Kidney epithelial cell (primary cell): Measurements from ENCODE around the gene SPTBN4. TPM values are rescaled to one million over a fixed set of nuclear protein-coding genes. Genes with fewer than 3 reads are reported as not detected.

Experiments
- DNase-seq: peaks from one replicate; pipeline ENCODE4 v3.0.0-alpha.2; 2010; ENCODE audit warnings: low read depth
- H3K27me3 ChIP-seq: 2 replicates; pipeline ENCODE4 v1.6.0; 2011; ENCODE audit warnings: low read length; ENCODE audit not compliant: control insufficient read depth, insufficient read depth
- H3K36me3 ChIP-seq: 2 replicates; pipeline ENCODE4 v1.5.1; 2011; ENCODE audit warnings: low read length; ENCODE audit not compliant: control insufficient read depth, insufficient read depth
- H3K4me3 ChIP-seq: 2 replicates; pipeline ENCODE4 v1.5.1; 2011; ENCODE audit warnings: low read depth, mild to moderate bottlenecking, control low read depth, low read length
- total RNA-seq: library from RNA; depleted of rRNA; stranded (reverse); fragments of >200 nt; gene quantifications from 2 replicates; pipeline ENCODE4 v1.2.3, GENCODE V29; 2015
- TF ChIP-seq, protein P1 (sequence below): IDR thresholded peaks from 2 replicates; pipeline ENCODE4 v1.5.1; 2011; ENCODE audit warnings: mild to moderate bottlenecking, moderate library complexity, low read length, control low read depth, inconsistent platforms; ENCODE audit not compliant: insufficient read depth, poor library complexity, severe bottlenecking

SPTBN4 gene
- total RNA-seq, 1 donor from 2014 or later: 2.4 TPM

DNA sequence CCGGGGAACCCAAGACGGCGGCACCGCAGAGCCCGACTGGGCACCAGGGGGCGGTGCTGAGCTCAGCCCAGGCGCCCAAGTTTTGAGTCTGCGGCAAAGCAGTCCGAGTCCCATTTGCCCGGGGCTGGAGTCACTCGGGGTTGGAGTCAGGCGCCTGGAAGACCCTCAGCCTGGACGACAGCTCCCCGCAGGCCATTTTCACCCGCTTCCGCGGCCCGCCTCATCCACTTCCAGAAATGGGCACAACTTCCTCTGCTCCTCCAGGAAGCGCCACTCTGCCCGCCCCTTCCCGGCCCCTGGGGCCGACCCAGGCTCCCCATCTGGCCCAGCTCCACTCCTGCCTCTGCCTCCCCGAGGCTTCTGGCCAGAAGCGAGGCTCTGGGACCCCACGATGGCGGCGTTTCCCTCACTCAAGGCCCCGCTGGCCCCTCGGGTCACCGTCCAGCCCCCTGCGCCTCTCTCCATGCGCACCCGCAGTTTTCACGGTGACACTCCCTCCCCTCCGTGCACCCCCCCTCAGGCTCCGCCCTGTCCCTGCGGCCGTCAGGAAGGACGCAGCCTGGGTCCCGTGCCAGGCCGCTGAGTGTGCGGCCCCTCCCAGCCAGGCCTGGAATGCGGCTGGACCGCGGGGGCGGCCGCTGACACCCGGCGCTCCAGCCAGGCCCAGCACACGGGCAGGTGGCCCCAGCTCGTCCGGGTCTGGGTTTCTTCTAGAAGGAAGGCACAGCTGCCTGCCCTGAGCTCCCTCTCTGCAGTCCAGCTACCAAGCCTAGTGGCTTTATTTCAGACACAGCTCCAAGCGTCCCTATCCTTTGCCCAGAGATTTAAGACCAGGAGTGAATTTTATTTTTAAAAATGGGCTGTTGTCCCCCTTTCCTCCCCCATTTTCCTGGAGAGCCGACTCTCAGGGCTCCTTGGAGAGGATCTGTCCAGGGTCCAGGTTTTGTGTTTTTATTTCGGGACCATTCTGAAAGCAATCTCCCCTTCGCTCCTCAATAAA lies 45.7 kb upstream of the SPTBN4 start:
- TF ChIP-seq, protein P1, sequence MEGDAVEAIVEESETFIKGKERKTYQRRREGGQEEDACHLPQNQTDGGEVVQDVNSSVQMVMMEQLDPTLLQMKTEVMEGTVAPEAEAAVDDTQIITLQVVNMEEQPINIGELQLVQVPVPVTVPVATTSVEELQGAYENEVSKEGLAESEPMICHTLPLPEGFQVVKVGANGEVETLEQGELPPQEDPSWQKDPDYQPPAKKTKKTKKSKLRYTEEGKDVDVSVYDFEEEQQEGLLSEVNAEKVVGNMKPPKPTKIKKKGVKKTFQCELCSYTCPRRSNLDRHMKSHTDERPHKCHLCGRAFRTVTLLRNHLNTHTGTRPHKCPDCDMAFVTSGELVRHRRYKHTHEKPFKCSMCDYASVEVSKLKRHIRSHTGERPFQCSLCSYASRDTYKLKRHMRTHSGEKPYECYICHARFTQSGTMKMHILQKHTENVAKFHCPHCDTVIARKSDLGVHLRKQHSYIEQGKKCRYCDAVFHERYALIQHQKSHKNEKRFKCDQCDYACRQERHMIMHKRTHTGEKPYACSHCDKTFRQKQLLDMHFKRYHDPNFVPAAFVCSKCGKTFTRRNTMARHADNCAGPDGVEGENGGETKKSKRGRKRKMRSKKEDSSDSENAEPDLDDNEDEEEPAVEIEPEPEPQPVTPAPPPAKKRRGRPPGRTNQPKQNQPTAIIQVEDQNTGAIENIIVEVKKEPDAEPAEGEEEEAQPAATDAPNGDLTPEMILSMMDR: peak; percentile 99
- H3K36me3 ChIP-seq: no peaks in the 10 kb centered on the region
- H3K4me3 ChIP-seq: peak overlapping the region; percentile 48
- DNase-seq: no peak
- H3K27me3 ChIP-seq: no peaks in the 10 kb centered on the region

DNA sequence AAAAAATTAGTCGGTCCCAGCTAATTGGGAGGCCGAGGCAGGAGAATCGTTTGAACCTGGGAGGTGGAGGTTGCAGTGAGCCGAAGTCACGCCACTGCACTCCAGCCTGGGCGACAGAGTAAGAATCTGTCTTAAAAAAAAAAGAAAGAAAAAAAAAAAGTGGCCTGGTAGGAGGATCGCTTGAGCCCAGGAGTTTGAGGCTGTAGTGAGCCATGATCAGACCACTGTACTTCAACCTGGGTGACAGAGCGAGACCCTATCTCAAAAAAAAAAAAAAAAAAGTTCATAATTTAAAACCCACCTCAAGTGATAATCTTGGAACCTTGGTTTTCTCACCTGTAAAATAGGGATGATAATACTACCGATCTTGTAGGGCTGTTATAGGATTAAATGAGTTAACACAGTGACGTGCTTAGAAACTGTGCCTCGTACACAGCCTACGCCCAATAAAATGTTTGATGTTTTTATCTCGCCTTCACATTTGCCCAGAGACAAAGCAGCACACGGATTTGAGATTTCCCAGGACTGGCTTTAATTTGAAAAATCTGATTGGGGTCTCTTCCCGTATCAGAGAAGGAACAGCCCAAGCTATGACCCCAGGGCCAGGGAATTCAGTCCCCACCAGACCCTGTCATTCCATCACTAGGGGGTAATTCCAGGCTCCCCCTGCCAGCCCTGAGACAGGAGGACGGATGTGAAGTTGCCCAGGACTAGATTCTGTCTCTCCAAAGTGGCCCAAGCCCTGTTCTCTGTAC lies 44.6 kb upstream of the SPTBN4 start:
- TF ChIP-seq, protein P1: no peak
- H3K4me3 ChIP-seq: no peak overlapping the region
- H3K36me3 ChIP-seq: no peaks in the 10 kb centered on the region

DNA sequence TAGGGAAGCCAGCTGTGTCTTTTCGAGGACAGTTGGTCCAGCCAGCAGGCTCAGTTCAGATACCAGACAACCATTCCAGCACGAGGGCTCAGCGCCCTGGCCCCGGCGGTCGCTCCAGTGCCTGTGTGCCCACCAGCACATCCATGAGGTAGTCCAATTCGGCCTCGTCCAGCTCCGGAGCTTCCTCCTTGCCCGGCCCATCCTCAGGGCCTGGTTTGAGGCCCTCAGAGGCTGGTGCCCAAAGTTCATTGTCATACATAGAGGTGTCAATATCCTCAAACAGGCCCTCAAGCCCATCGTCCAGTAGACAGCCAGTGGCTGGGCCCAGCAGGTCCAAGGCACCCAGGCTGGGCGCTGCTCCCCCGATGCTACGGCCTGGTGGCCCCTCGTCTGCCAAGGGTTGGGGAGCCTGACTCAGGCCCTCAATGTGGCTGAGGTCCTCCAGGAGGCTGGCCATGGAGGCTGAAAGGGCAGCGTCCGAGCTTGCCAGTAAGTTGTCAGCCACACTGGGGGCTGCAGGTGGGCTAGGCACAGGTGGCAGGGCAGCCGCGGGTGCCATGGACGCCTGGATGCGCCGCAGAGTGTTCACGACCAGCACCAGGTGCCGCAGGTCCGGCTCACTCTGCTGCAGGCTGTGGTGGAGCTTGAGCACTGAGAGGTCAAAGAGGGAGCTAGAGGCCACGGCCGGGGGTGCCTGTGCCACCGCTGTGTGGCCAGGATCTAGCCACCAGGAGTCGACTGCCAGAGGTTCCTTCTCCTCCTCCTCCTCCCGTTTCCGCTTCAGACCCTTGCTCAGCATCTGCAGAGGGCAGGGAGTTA lies 43.8 kb upstream of the SPTBN4 start:
- no peaks in the 10 kb centered on the region for H3K27me3 ChIP-seq
- no peak for DNase-seq
- TF ChIP-seq, protein P1: no peak
- no peaks in the 10 kb centered on the region for H3K36me3 ChIP-seq
- H3K4me3 ChIP-seq: no peak overlapping the region

More for the DNA sequence above, 44.6 kb upstream of the SPTBN4 start:
- H3K27me3 ChIP-seq: no peaks in the 10 kb centered on the region
- no peak for DNase-seq

DNA sequence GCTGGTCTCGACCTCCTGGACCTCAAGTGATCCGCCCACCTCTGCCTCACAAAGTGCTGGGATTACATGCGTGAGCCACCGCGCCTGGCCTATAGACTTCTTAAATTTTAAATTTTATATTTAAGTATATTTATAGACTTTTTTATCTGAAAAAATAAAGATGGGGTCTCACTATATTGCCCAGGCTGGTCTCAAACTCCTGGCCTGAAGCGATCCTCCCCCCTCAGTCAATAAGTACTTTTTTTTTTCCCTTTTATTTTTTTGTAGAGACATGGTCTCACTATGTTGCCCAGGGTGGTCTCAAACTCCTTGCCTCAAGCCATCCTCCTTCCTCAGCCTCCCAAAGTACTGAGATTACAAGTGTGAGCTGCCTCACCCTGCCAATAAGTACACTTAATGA lies 42.9 kb upstream of the SPTBN4 start:
- DNase-seq: no peak
- no peaks in the 10 kb centered on the region for H3K36me3 ChIP-seq
- H3K27me3 ChIP-seq: no peaks in the 10 kb centered on the region
- peak overlapping the region; percentile 74 for H3K4me3 ChIP-seq
- TF ChIP-seq, protein P1: no peak

DNA sequence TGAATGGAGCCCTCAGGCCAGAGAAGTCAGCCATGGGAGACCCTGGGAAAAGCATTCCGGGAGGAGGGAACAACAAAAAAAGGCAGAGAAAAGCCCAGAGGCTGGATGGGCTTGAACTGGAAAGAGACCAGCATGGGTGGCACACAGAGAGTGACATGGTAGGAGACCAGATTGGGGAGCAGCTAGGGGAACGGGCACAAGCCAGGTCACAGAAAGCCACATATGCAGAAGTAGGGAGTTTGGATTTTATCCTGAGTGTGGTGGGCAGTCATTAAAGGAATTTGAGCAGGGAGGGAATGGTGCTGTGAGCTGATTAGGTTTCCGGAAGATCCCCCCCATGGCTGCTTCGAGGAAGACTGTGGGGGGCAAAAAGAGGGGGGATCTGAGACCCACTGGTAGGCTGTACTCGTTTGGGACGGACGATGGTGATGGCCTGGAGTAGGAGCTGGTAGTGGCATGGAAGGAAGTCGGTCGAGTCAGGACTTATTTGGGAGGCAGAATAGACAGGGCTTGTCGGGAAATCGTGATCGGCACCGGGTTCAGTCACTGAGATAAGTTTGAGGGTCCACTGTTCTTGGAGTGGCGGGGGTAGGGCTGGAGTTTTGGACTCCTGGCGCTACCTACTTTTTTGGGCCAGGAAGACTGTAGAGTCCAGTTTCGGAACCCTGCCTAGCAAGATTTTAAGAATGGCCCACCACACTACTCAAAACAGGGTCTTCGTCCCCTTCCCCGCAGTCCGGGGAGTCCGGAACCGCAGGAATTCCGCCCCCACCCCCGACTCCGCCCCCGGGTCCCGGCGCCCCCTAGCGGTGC lies 42.0 kb upstream of the SPTBN4 start:
- TF ChIP-seq, protein P1: no peak
- DNase-seq: no peak
- Histone ChIP-seq H3K27me3 (no peaks in the 10 kb centered on the region), H3K36me3 (no peaks in the 10 kb centered on the region), H3K4me3 (peak overlapping the region; percentile 74)
